Testis (tissue), 3 donors: ENCODE results near the gene ZNF136. TPM values are rescaled to one million over a fixed set of nuclear protein-coding genes. Genes with fewer than 3 reads are reported as not detected.

ENCODE experiments used
- DNase-seq: peaks from one replicate; pipeline ENCODE4 v3.0.0-alpha.2; 2019
- H3K27ac ChIP-seq, 2 donors: fragments of 200-600 bp; sonication (generic); one replicate each; pipeline ENCODE4 v1.5.1; 2019
- H3K27me3 ChIP-seq: fragments of 200-600 bp; sonication (generic); one replicate; pipeline ENCODE4 v1.5.1; 2019
- H3K36me3 ChIP-seq: fragments of 200-600 bp; sonication (generic); one replicate; pipeline ENCODE4 v1.5.1; 2017; ENCODE audit warnings: low read depth; ENCODE audit errors: missing control alignments
- H3K4me1 ChIP-seq: fragments of 200-600 bp; sonication (generic); one replicate; pipeline ENCODE4 v1.5.1; 2019
- H3K4me3 ChIP-seq, 2 donors: fragments of 200-600 bp; sonication (generic); one replicate each; pipeline ENCODE4 v1.5.1; 2017 to 2019
- H3K9me3 ChIP-seq: fragments of 200-600 bp; sonication (generic); one replicate; pipeline ENCODE4 v1.5.1; 2017
- CTCF ChIP-seq, 3 experiments: fragments of 450-650 bp in 2 of 3; fragments of 200-600 bp in 1 of 3; sonication (generic) in 1 of 3; IDR thresholded peaks; one replicate each; pipeline ENCODE4 v1.5.1; 2016 to 2019; ENCODE audit warnings: antibody characterized with exemption in 3 of 3, mild to moderate bottlenecking in 2 of 3, moderate library complexity in 1 of 3
- POLR2A ChIP-seq: fragments of 450-650 bp; IDR thresholded peaks from one replicate; pipeline ENCODE4 v1.6.1; 2017; ENCODE audit warnings: antibody characterized with exemption, mild to moderate bottlenecking, moderate library complexity
- WGBS, 2 donors: methylation state at CpG; one replicate each; pipeline ENCODE4 v1.1.5; 2018; 5-methylcytosine and 5-hydroxymethylcytosine counted together
- intact Hi-C: fragments of 100-400 bp; cut with DNase I; formaldehyde crosslinking; loops from one replicate; pipeline ENCODE4 v1.15.1; 2023; ENCODE audit warnings: low total_unique reads
- polyA plus RNA-seq: library from polyadenylated mRNA; stranded (reverse); fragments of 350-450 nt; fragmentation: Illumina TruSeq; extraction: RNeasy Lipid Tissue Mini Kit (QIAGEN cat#74804); gene quantifications from one replicate; pipeline ENCODE4 v1.2.3, GENCODE V29; 2014; ENCODE audit warnings: low read depth, low replicate concordance; ENCODE audit not compliant: insufficient read depth
- total RNA-seq, 2 donors: library from RNA; depleted of rRNA; stranded (reverse); fragments of >200 nt; gene quantifications; one replicate each; pipeline ENCODE4 v1.2.3, GENCODE V29; 2016

ZNF136 gene
- total and polyA plus RNA-seq, 3 donors from 2014 or later: 7.9 to 18.7 (median 14.6) TPM

- WGBS, 2 donors: 82 to 86% methylated on average over 1 of the region's 1 CpG
- Histone ChIP-seq H3K4me3 (no peak overlapping the region), H3K4me1 (peaks cover 26% of the 10 kb centered on the region), H3K27me3 (no peaks in the 10 kb centered on the region), H3K27ac (no peak overlapping the region), H3K9me3 (no peaks in the 10 kb centered on the region), H3K36me3 (no peaks in the 10 kb centered on the region)
- TF ChIP-seq POLR2A (no peak), CTCF (IDR thresholded peaks at IDR 0.05) (no peak)
- DNase-seq: no peak
- intact Hi-C loops: no loop called here
Measured at GRCh38 chr19:12166626-12167025, 3.7 kb downstream of the ZNF136 start.

- TF ChIP-seq CTCF (IDR thresholded peaks at IDR 0.05) (no peak), POLR2A (no peak)
- no peak overlapping the region for H3K4me3 ChIP-seq
- no peaks in the 10 kb centered on the region for H3K9me3 ChIP-seq
- intact Hi-C loops: no loop called here
- 95 to 96% methylated on average over 3 of the region's 3 CpGs for WGBS, 2 donors
- no peak overlapping the region for H3K27ac ChIP-seq
- H3K36me3 ChIP-seq: no peaks in the 10 kb centered on the region
- H3K4me1 ChIP-seq: no peaks in the 10 kb centered on the region
- no peak for DNase-seq
- H3K27me3 ChIP-seq: no peaks in the 10 kb centered on the region
Measured at GRCh38 chr19:12180377-12180776, 17.5 kb downstream of the ZNF136 start.

DNA sequence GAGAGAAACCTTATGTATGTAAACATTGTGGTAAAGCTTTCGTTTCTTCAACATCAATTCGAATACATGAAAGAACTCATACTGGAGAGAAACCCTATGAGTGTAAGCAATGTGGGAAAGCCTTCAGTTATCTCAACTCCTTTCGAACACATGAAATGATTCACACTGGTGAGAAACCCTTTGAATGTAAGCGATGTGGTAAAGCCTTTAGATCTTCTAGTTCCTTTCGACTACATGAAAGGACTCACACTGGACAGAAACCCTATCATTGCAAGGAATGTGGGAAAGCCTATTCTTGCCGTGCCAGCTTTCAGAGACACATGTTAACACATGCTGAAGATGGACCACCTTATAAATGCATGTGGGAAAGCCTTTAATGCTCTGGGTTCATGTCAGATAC lies 24.7 kb downstream of the ZNF136 start:
- Histone ChIP-seq H3K36me3 (no peaks in the 10 kb centered on the region), H3K4me1 (no peaks in the 10 kb centered on the region), H3K27ac (no peak overlapping the region), H3K9me3 (no peaks in the 10 kb centered on the region), H3K4me3 (no peak overlapping the region), H3K27me3 (no peaks in the 10 kb centered on the region)
- 96% methylated on average over 6 of the region's 6 CpGs for WGBS, 2 donors
- TF ChIP-seq POLR2A (no peak), CTCF (IDR thresholded peaks at IDR 0.05) (no peak)
- no peak for DNase-seq
- intact Hi-C loops: no loop called here

DNA sequence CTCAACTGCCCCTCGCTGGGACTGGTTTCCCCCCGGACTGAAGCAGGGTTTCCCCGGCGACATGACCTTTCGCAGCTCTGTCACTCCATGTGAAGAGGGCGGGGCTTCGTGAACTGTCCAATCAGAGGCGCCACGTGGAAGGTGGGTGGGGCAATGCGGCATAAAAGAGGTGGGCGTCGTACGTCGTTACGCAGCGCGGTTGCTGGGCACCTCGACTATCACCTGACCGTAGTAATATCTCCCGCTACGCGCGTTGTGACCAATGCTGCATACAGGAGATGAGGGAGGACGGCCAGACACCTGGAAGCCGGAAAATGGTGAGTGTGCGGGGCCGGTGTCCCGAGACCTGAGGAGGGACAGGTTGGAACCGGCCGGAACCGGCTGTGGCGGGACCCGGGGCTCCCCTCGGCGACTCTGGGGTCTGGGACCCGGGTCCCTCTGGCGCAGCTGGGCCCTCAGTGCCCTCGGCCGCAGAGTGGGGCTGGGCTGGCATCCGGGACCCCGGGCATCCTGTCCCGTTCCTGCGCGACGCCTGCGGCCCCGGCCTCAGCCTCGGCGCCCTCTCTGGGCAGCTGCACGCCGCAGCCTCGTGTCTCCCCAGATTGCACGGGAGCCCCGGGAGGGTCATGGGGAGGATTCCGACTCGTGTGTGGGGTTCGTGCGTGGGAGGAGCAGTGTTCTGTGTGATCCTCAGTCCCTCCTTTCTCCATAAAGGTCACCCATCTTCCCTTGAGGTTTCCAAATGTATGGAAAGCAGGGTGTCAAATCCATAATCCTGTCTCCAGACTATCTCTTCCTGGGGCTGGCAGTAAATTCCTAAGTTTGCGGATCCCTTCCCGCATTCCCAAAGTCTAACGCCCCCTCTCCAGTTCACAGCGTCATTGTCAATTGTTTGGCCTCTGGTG lies 32.2 kb downstream of the ZNF136 start:
- H3K27me3 ChIP-seq: no peaks in the 10 kb centered on the region
- TF ChIP-seq CTCF (IDR thresholded peaks at IDR 0.05) (no peak), POLR2A (no peak)
- H3K36me3 ChIP-seq: no peaks in the 10 kb centered on the region
- 2 to 6% methylated on average over 20 to 57 of the region's 62 CpGs for WGBS, 2 donors
- peak overlapping the region; percentile 59 to 63 for H3K4me3 ChIP-seq
- H3K27ac ChIP-seq: peak overlapping the region; percentile 42 to 82
- DNase-seq: peak; percentile 96
- intact Hi-C loops: no loop called here
- no peaks in the 10 kb centered on the region for H3K9me3 ChIP-seq
- H3K4me1 ChIP-seq: no peaks in the 10 kb centered on the region

- H3K27me3 ChIP-seq: no peaks in the 10 kb centered on the region
- intact Hi-C loops: no loop called here
- no peaks in the 10 kb centered on the region for H3K36me3 ChIP-seq
- no peak overlapping the region for H3K4me3 ChIP-seq
- no peaks in the 10 kb centered on the region for H3K9me3 ChIP-seq
- no peak overlapping the region for H3K27ac ChIP-seq
- no peak for DNase-seq
- TF ChIP-seq POLR2A: no peak
- TF ChIP-seq CTCF (IDR thresholded peaks at IDR 0.05): no peak
- H3K4me1 ChIP-seq: no peaks in the 10 kb centered on the region
Measured at GRCh38 chr19:12198136-12198535, 35.2 kb downstream of the ZNF136 start.
